ENCODE measurements around the gene ISYNA1. TPM values are rescaled to one million over a fixed set of nuclear protein-coding genes. Genes with fewer than 3 reads are reported as not detected.

Gene ISYNA1
- total and polyA plus RNA-seq, 11 donors = 14.0 to 60.6 (median 24.0) TPM

GRCh38 chr19:18428787-18429674 is 8.9 kb downstream of the ISYNA1 start:
- DNase-seq (peak; percentile 82 to 90 (median 84)), ATAC-seq (peak in 3 of 4 donors; percentile 53 to 67 (median 57))
- peaks cover 18 to 77% (median 50%) of the 10 kb centered on the region in 12 donors for H3K4me1 ChIP-seq
- peaks cover 0 to 6% (median 0%) of the 10 kb centered on the region in 9 donors for H3K36me3 ChIP-seq
- no peaks in the 10 kb centered on the region for H3K27me3 ChIP-seq
- peak overlapping the region in 11 of 12 donors; percentile 57 to 89 (median 70) for H3K27ac ChIP-seq
- TF ChIP-seq CTCF (IDR thresholded peaks at IDR 0.05) (no peak), POLR2A (IDR thresholded peaks at IDR 0.05) (no peak)
- no peaks in the 10 kb centered on the region for H3K9me3 ChIP-seq
- 6 to 19% (median 14%) methylated on average over 4 to 77 of the region's 77 CpGs for WGBS, 4 donors
- intact Hi-C loops (cut with DNase I) = no loop called here
- peak overlapping the region in 11 of 12 donors; percentile 19 to 58 (median 53) for H3K4me3 ChIP-seq

- intact Hi-C loops (cut with DNase I) = no loop called here
- Histone ChIP-seq H3K36me3 (peaks cover 0 to 6% (median 0%) of the 10 kb centered on the region in 9 donors), H3K4me3 (peak overlapping the region in 4 of 12 donors; percentile 53 to 55 (median 55)), H3K27me3 (no peaks in the 10 kb centered on the region), H3K27ac (peak overlapping the region in 11 of 12 donors; percentile 57 to 89 (median 70)), H3K9me3 (no peaks in the 10 kb centered on the region), H3K4me1 (peaks cover 18 to 77% (median 57%) of the 10 kb centered on the region in 12 donors)
- DNase-seq (no peak), ATAC-seq (no peak)
- TF ChIP-seq CTCF (IDR thresholded peaks at IDR 0.05) = no peak
- no peak for TF ChIP-seq POLR2A (IDR thresholded peaks at IDR 0.05)
- 78 to 93% (median 82%) methylated on average over 6 to 17 of the region's 17 CpGs for WGBS, 4 donors
These were observed 9.7 kb downstream of the ISYNA1 start for GRCh38 chr19:18428173-18428786.

- TF ChIP-seq POLR2A (IDR thresholded peaks at IDR 0.05) (no peak), CTCF (IDR thresholded peaks at IDR 0.05) (no peak)
- no peaks in the 10 kb centered on the region for H3K9me3 ChIP-seq
- WGBS, 4 donors = 58 to 95% (median 88%) methylated on average over 2 to 12 of the region's 12 CpGs
- no peak overlapping the region for H3K4me3 ChIP-seq
- no peaks in the 10 kb centered on the region for H3K27me3 ChIP-seq
- peaks cover 0 to 6% (median 0%) of the 10 kb centered on the region in 9 donors for H3K36me3 ChIP-seq
- H3K27ac ChIP-seq = peak overlapping the region in 1 of 12 donors; percentile 68
- ATAC-seq = no peak
- peaks cover 18 to 77% (median 57%) of the 10 kb centered on the region in 12 donors for H3K4me1 ChIP-seq
- intact Hi-C loops (cut with DNase I) = no loop called here
- DNase-seq = no peak
These were observed 10.2 kb downstream of the ISYNA1 start for GRCh38 chr19:18427743-18428113.

All from heart left ventricle (tissue), 16 donors.